Body of pancreas (tissue), 4 donors: ENCODE results near the gene KRTAP9-4. TPM values are rescaled to one million over a fixed set of nuclear protein-coding genes. Genes with fewer than 3 reads are reported as not detected.
"Not testable (repeated sequence)": the region's sequence is repeated elsewhere in the genome, so short reads cannot be mapped to it uniquely, and the experiment has no call there.

Experiments used
- ATAC-seq: fragments of 150-250 bp; one replicate; pipeline ENCODE4 v1.9.1; 2016
- DNase-seq, 4 donors: peaks; one replicate each; pipeline ENCODE4 v3.0.0-alpha.2; 2019
- H3K27ac ChIP-seq, 4 donors: fragments of 200-600 bp; sonication (generic); 1 replicate in 3 of 4; 2 replicates in 1 of 4; pipeline versions ENCODE4 v1.5.1 to v1.6.1; 2016 to 2019; ENCODE audit warnings: mild to moderate bottlenecking in 1 of 4, mixed read lengths in 1 of 4, moderate library complexity in 1 of 4
- H3K27me3 ChIP-seq, 2 donors: fragments of 200-600 bp; sonication (generic); one replicate each; pipeline ENCODE4 v1.6.0; 2016; ENCODE audit warnings: mild to moderate bottlenecking in 1 of 2
- H3K36me3 ChIP-seq, 2 donors: fragments of 200-600 bp; sonication (generic); replicated peaks in 1 of 2; 2 replicates each; pipeline ENCODE4 v1.5.1; 2016; ENCODE audit warnings: low read depth in 2 of 2; ENCODE audit not compliant: insufficient read depth in 1 of 2
- H3K4me1 ChIP-seq: fragments of 200-600 bp; sonication (generic); one replicate; pipeline ENCODE4 v1.6.0; 2016
- H3K4me3 ChIP-seq, 2 donors: fragments of 200-600 bp; sonication (generic); 1 replicate in 1 of 2; 2 replicates in 1 of 2; pipeline ENCODE4 v1.5.1; 2016 to 2019
- H3K9me3 ChIP-seq, 3 donors: fragments of 200-600 bp; sonication (generic); 1 replicate in 2 of 3; 2 replicates in 1 of 3; pipeline ENCODE4 v1.5.1; 2016
- POLR2A ChIP-seq, 3 donors: fragments of 450-650 bp; IDR thresholded peaks; one replicate each; pipeline ENCODE4 v1.6.1; 2016; ENCODE audit warnings: antibody characterized with exemption in 3 of 3, mild to moderate bottlenecking in 2 of 3
- WGBS, 2 donors: methylation state at CpG; one replicate each; pipeline ENCODE4 v1.1.5; 2017; 5-methylcytosine and 5-hydroxymethylcytosine counted together
- intact Hi-C: fragments of 100-400 bp; cut with DNase I; formaldehyde crosslinking; loops from one replicate; pipeline ENCODE4 v1.15.1; 2023
- total RNA-seq, 2 donors: library from RNA; depleted of rRNA; stranded (reverse); fragments of >200 nt; gene quantifications; one replicate each; pipeline ENCODE4 v1.1.0, GENCODE V29; 2016
- TF ChIP-seq, protein P1 (sequence below), 7 experiments: fragments of 450-650 bp in 4 of 7; fragments of 200-600 bp in 3 of 7; sonication (generic) in 3 of 7; IDR thresholded peaks; one replicate each; pipeline ENCODE4 v1.5.1; 2016 to 2019; ENCODE audit warnings: antibody characterized with exemption in 7 of 7

KRTAP9-4 gene
- total RNA-seq, 2 donors from 2014 or later = not detected

DNA sequence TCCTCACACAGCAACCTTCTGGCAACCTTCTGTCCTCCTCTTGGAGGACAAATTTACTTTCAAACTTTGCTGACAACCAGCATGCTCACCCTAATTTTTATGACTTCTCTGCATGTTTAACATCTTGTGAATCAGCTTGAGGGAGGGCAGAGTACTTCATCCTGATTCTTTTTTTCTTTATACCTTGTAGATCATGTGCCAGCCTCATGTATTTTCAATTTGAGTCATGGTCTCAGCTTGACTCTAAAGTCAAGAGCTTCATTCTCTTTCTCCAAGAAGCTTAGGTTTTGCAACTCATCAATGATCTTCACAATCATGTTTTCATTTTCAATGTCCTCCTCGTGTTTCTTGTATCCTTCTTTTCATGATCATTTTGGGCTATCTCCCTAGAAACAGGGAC, 22.4 kb downstream of the KRTAP9-4 start:
- Histone ChIP-seq H3K4me3 (no peak overlapping the region), H3K9me3 (no peaks in the 10 kb centered on the region), H3K27ac (no peak overlapping the region), H3K27me3 (no peaks in the 10 kb centered on the region), H3K4me1 (no peaks in the 10 kb centered on the region), H3K36me3 (no peaks in the 10 kb centered on the region)
- WGBS, 2 donors = no CpG with 5 or more reads among the region's 1 CpG
- ATAC-seq (no peak), DNase-seq (no peak)
- TF ChIP-seq POLR2A (IDR thresholded peaks at IDR 0.05) = no peak
- TF ChIP-seq, protein P1, sequence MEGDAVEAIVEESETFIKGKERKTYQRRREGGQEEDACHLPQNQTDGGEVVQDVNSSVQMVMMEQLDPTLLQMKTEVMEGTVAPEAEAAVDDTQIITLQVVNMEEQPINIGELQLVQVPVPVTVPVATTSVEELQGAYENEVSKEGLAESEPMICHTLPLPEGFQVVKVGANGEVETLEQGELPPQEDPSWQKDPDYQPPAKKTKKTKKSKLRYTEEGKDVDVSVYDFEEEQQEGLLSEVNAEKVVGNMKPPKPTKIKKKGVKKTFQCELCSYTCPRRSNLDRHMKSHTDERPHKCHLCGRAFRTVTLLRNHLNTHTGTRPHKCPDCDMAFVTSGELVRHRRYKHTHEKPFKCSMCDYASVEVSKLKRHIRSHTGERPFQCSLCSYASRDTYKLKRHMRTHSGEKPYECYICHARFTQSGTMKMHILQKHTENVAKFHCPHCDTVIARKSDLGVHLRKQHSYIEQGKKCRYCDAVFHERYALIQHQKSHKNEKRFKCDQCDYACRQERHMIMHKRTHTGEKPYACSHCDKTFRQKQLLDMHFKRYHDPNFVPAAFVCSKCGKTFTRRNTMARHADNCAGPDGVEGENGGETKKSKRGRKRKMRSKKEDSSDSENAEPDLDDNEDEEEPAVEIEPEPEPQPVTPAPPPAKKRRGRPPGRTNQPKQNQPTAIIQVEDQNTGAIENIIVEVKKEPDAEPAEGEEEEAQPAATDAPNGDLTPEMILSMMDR (IDR thresholded peaks at IDR 0.05) = no peak
- intact Hi-C loops = no loop called here

DNA sequence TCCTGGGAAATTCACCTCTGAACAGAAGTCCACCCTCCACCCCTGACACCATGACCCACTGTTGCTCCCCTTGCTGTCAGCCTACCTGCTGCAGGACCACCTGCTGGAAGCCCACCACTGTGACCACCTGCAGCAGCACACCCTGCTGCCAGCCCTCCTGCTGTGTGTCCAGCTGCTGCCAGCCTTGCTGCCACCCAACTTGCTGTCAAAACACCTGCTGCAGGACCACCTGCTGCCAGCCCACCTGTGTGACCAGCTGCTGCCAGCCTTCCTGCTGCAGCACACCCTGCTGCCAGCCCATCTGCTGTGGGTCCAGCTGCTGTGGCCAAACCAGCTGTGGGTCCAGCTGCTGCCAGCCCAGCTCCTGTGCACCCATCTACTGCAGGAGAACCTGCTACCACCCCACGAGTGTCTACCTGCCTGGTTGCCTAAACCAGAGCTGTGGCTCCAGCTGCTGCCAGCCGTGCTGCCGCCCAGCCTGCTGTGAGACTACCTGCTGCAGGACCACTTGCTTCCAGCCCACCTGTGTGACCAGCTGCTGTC, 26.2 kb downstream of the KRTAP9-4 start, which contains the start of gene KRTAP9-7:
KRTAP9-7 (plus strand) TSS at position 51 of the 543 bp plus-strand sequence; CDS start at position 51, 0 bp downstream.
- 71% methylated on average over 3 of the region's 3 CpGs; no CpG with 5 or more reads in 1 of the 2 donors for WGBS, 2 donors
- H3K27me3 ChIP-seq, DNase-seq, H3K4me3 ChIP-seq, ATAC-seq, intact Hi-C loops, H3K36me3 ChIP-seq, H3K4me1 ChIP-seq, H3K9me3 ChIP-seq, H3K27ac ChIP-seq: not testable (repeated sequence)

DNA sequence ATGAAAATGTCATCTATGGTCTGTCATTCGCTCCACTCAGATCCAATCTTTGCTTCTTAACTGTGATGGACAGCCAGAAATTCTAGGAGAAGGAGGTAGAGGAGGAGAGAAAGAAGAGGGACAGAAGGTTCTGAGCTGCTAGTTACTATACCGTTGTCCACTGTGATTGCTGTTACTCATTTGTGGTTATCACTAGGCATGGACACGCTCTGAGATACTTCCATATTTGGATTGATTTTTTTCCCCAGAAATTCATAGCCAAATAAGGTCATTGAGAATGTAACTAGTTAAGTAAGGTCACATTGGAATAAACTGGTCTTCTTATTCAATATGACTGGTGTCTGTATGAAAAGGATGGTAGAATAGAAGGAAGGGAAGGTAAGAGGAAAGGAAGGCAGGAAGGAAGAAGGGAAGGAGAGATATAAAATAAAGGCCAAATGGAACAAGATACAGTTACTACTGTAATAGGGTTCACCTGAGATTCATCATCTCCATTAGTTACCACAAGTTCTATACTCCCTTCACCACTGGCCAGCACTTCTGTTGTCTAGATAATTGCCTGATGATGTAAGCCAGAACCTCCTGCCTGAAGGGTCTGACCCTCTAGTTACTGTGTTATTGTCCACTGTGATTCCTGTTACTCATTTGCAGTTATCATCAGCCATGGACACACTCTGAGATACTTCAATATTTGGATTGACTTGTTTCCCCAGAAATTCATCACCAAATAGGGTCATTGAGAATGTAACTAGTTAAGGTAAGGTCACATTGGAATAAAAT, 28.9 kb downstream of the KRTAP9-4 start:
- no peaks in the 10 kb centered on the region for H3K4me1 ChIP-seq
- H3K27ac ChIP-seq = no peak overlapping the region
- intact Hi-C loops = no loop called here
- no peaks in the 10 kb centered on the region for H3K9me3 ChIP-seq
- H3K4me3 ChIP-seq = no peak overlapping the region
- DNase-seq (no peak), ATAC-seq (no peak)
- H3K27me3 ChIP-seq = no peaks in the 10 kb centered on the region
- no peak for TF ChIP-seq POLR2A (IDR thresholded peaks at IDR 0.05)
- TF ChIP-seq, protein P1 (IDR thresholded peaks at IDR 0.05) = no peak
- 63 to 68% methylated on average over 3 of the region's 3 CpGs for WGBS, 2 donors
- H3K36me3 ChIP-seq = no peaks in the 10 kb centered on the region

DNA sequence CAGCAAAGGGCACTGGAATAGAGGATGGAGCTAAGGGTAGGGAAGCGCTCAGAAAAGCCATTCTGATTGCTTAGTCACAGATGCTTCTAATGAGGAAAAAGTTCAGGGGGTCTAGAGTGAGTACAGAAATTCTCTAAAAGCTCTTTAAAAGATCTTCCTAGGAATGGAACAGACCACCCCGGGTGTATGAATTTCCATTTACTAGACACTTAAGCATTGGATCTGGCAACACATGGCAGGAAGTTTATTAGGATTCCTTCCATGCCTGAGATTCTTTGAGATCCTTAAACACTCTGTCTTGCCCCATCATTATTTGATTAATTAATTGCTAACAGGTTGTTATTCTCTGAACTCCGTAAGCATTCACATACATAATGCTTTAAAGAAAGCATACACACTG, 34.6 kb downstream of the KRTAP9-4 start:
- no peaks in the 10 kb centered on the region for H3K36me3 ChIP-seq
- intact Hi-C loops = no loop called here
- 41 to 44% methylated on average over 3 of the region's 3 CpGs for WGBS, 2 donors
- DNase-seq = no peak
- no peak overlapping the region for H3K4me3 ChIP-seq
- no peaks in the 10 kb centered on the region for H3K9me3 ChIP-seq
- H3K27ac ChIP-seq = no peak overlapping the region
- TF ChIP-seq, protein P1 (IDR thresholded peaks at IDR 0.05) = no peak
- no peak for TF ChIP-seq POLR2A (IDR thresholded peaks at IDR 0.05)
- no peak for ATAC-seq
- H3K27me3 ChIP-seq = no peaks in the 10 kb centered on the region
- H3K4me1 ChIP-seq = no peaks in the 10 kb centered on the region

DNA sequence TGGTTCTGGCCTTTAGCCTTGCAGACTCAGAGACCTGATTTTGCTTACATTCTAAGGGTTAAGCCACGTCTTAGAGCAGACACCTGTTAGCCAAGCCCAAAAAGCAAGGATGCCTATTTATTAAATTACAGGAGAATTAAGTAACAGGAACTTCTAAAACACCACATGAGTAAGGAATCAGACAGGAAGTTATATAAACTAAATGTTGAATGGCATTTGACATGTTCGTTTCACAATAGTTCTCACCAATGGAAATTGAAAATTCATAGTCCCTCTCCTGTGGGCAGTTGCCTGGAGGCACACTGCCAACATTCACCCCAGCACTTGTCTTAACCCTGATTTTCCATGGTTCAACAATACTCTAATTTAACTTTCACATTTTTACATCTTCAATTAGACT, 35.1 kb downstream of the KRTAP9-4 start:
- TF ChIP-seq POLR2A (IDR thresholded peaks at IDR 0.05) = no peak
- TF ChIP-seq, protein P1 (IDR thresholded peaks at IDR 0.05) = no peak
- Histone ChIP-seq H3K4me1 (no peaks in the 10 kb centered on the region), H3K4me3 (no peak overlapping the region), H3K9me3 (no peaks in the 10 kb centered on the region), H3K36me3 (no peaks in the 10 kb centered on the region), H3K27me3 (no peaks in the 10 kb centered on the region), H3K27ac (no peak overlapping the region)
- ATAC-seq = no peak
- intact Hi-C loops = no loop called here
- DNase-seq = no peak
- 19 to 27% methylated on average over 2 of the region's 2 CpGs for WGBS, 2 donors
